Prostate gland (tissue), 2 donors: Measurements from ENCODE around the gene EXOC6. TPM values are rescaled to one million over a fixed set of nuclear protein-coding genes. Genes with fewer than 3 reads are reported as not detected.
A peak's percentile ranks its signal among the peaks of the same experiment; 100 is the strongest.
"Not testable (repeated sequence)": the region's sequence is repeated elsewhere in the genome, so short reads cannot be mapped to it uniquely, and the experiment has no call there.

Experiments used
- DNase-seq: peaks from one replicate; pipeline ENCODE4 v3.0.0-alpha.2; 2019; ENCODE audit warnings: low spot score
- H3K27ac ChIP-seq, 2 donors: fragments of 200-600 bp; sonication (generic); 2 replicates each; pipeline ENCODE4 v1.5.1; 2017 to 2019
- H3K27me3 ChIP-seq: fragments of 200-600 bp; sonication (generic); replicated peaks from 2 replicates; pipeline ENCODE4 v1.5.1; 2019; ENCODE audit not compliant: insufficient read depth
- H3K36me3 ChIP-seq, 2 donors: fragments of 200-600 bp; sonication (generic); 1 replicate in 1 of 2; 2 replicates in 1 of 2; pipeline versions ENCODE4 v1.5.1 to v1.8.1; 2017 to 2019
- H3K4me1 ChIP-seq: fragments of 200-600 bp; sonication (generic); replicated peaks from 2 replicates; pipeline ENCODE4 v1.5.1; 2019
- H3K4me3 ChIP-seq, 2 donors: fragments of 200-600 bp; sonication (generic); 2 replicates each; pipeline ENCODE4 v1.5.1; 2017 to 2019
- H3K9me3 ChIP-seq: fragments of 200-600 bp; sonication (generic); 2 replicates; pipeline ENCODE4 v1.5.1; 2017
- CTCF ChIP-seq, 4 experiments: fragments of 200-600 bp in 2 of 4; fragments of 450-650 bp in 2 of 4; sonication (generic) in 2 of 4; IDR thresholded peaks; 1 replicate in 3 of 4; 2 replicates in 1 of 4; pipeline ENCODE4 v1.5.1; 2016 to 2019; ENCODE audit warnings: antibody characterized with exemption in 4 of 4, mild to moderate bottlenecking in 2 of 4, moderate library complexity in 2 of 4
- POLR2A ChIP-seq: fragments of 450-650 bp; IDR thresholded peaks from one replicate; pipeline ENCODE4 v1.6.1; 2016; ENCODE audit warnings: antibody characterized with exemption, mild to moderate bottlenecking
- POLR2AphosphoS5 ChIP-seq: sonication (generic); formaldehyde crosslinking; IDR thresholded peaks from one replicate; pipeline ENCODE4 v1.6.1; 2017; ENCODE audit warnings: antibody characterized with exemption
- WGBS: methylation state at CpG from one replicate; pipeline ENCODE4 v1.1.5; 2018; 5-methylcytosine and 5-hydroxymethylcytosine counted together
- intact Hi-C: fragments of 100-400 bp; cut with DNase I; formaldehyde crosslinking; loops from one replicate; pipeline ENCODE4 v1.14.2; 2022
- total RNA-seq, 2 donors: library from RNA; depleted of rRNA; stranded (reverse); fragments of >200 nt; gene quantifications; one replicate each; pipeline ENCODE4 v1.1.0, GENCODE V29; 2016

EXOC6 gene
- total RNA-seq, 2 donors from 2014 or later, result 13.5 to 598 TPM

- no peaks in the 10 kb centered on the region for H3K9me3 ChIP-seq
- no peak for DNase-seq
- H3K4me1 ChIP-seq, result no peaks in the 10 kb centered on the region
- no peak overlapping the region for H3K27ac ChIP-seq
- 88% methylated on average over 1 of the region's 1 CpG for WGBS
- H3K36me3 ChIP-seq, result no peaks in the 10 kb centered on the region
- TF ChIP-seq POLR2AphosphoS5, result no peak
- TF ChIP-seq CTCF (IDR thresholded peaks at IDR 0.05), result no peak
- no peak overlapping the region for H3K4me3 ChIP-seq
- no peaks in the 10 kb centered on the region for H3K27me3 ChIP-seq
- intact Hi-C loops, result no loop called here
Observed at GRCh38 chr10:92903633-92904032, 55.3 kb downstream of the EXOC6 start.

GRCh38 chr10:92907280-92907679 lies 59.0 kb downstream of the EXOC6 start:
- no peaks in the 10 kb centered on the region for H3K9me3 ChIP-seq
- DNase-seq, result no peak
- no peak overlapping the region for H3K4me3 ChIP-seq
- intact Hi-C loops, result no loop called here
- H3K36me3 ChIP-seq, result no peaks in the 10 kb centered on the region
- no peak for TF ChIP-seq POLR2A
- TF ChIP-seq POLR2AphosphoS5, result no peak
- TF ChIP-seq CTCF (IDR thresholded peaks at IDR 0.05), result no peak
- H3K4me1 ChIP-seq, result no peaks in the 10 kb centered on the region
- WGBS, result 98% methylated on average over 4 of the region's 4 CpGs
- no peak overlapping the region for H3K27ac ChIP-seq
- H3K27me3 ChIP-seq, result no peaks in the 10 kb centered on the region

- H3K9me3 ChIP-seq, DNase-seq, H3K27ac ChIP-seq, H3K27me3 ChIP-seq, H3K36me3 ChIP-seq, intact Hi-C loops, H3K4me3 ChIP-seq, H3K4me1 ChIP-seq: not testable (repeated sequence)
- 59% methylated on average over 4 of the region's 4 CpGs for WGBS
Observed at GRCh38 chr10:92912631-92913030, 64.3 kb downstream of the EXOC6 start.

GRCh38 chr10:92913973-92914372 lies 65.7 kb downstream of the EXOC6 start:
- Histone ChIP-seq H3K4me1 (no peaks in the 10 kb centered on the region), H3K4me3 (no peak overlapping the region), H3K36me3 (no peaks in the 10 kb centered on the region), H3K27ac (no peak overlapping the region), H3K27me3 (no peaks in the 10 kb centered on the region), H3K9me3 (no peaks in the 10 kb centered on the region)
- 75% methylated on average over 6 of the region's 6 CpGs for WGBS
- intact Hi-C loops, result no loop called here
- no peak for TF ChIP-seq CTCF (IDR thresholded peaks at IDR 0.05)
- TF ChIP-seq POLR2A, result no peak
- no peak for TF ChIP-seq POLR2AphosphoS5
- DNase-seq, result no peak

- 80% methylated on average over 4 of the region's 4 CpGs for WGBS
- TF ChIP-seq POLR2A (no peak), CTCF (IDR thresholded peaks at IDR 0.05) (peak in 3 of 4 experiments; percentile 14 to 41 (median 29))
- Histone ChIP-seq H3K27ac (no peak overlapping the region), H3K4me1 (no peaks in the 10 kb centered on the region), H3K4me3 (no peak overlapping the region), H3K27me3 (no peaks in the 10 kb centered on the region), H3K36me3 (no peaks in the 10 kb centered on the region), H3K9me3 (no peaks in the 10 kb centered on the region)
- peak; percentile 14 for DNase-seq
- intact Hi-C loops, result no loop called here
Observed at GRCh38 chr10:92914478-92915325, 66.4 kb downstream of the EXOC6 start.
